Measurements from ENCODE around the gene BARX1. TPM values are rescaled to one million over a fixed set of nuclear protein-coding genes. Genes with fewer than 3 reads are reported as not detected.
"Not testable (repeated sequence)": the region's sequence is repeated elsewhere in the genome, so short reads cannot be mapped to it uniquely, and the experiment has no call there.

BARX1 gene
- total RNA-seq, 1 experiment from 2014 or later, result not detected

- Histone ChIP-seq H3K27me3 (no peaks in the 10 kb centered on the region), H3K9me3 (replicated peaks) (no peaks in the 10 kb centered on the region; the same call in 1 of the 2 replicates), H3K36me3 (no peaks in the 10 kb centered on the region), H3K27ac (no peak overlapping the region), H3K4me3 (no peak overlapping the region), H3K4me1 (no peaks in the 10 kb centered on the region)
- DNase-seq, result no peak
Measured at GRCh38 chr9:93976081-93976480, 20.9 kb upstream of the BARX1 start.

DNA sequence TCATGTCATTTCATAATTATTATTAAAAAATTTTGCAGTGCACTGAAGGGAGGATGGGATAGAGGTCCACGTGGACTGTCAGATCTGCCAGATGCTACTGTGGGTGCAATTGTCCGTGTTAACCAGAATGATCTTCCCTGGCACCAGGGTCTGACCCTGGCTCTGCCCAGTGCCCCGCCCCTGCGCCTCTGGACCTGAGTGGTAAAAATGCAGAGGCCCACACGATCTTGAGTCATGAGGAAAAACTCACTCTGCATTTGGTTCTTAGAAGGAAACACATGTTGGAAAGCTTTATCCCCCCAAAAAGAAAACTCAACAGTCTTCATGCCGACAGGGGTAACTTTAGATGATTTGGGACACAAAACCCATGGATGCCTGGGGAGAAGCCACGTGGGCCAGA lies 20.1 kb upstream of the BARX1 start:
- Histone ChIP-seq H3K9me3 (replicated peaks) (no peaks in the 10 kb centered on the region; the same call in 1 of the 2 replicates), H3K27ac (no peak overlapping the region), H3K4me3 (no peak overlapping the region), H3K36me3 (no peaks in the 10 kb centered on the region), H3K27me3 (no peaks in the 10 kb centered on the region), H3K4me1 (no peaks in the 10 kb centered on the region)
- DNase-seq, result no peak

GRCh38 chr9:93974151-93974550 lies 19.0 kb upstream of the BARX1 start:
- Histone ChIP-seq H3K4me3 (no peak overlapping the region), H3K36me3 (no peaks in the 10 kb centered on the region), H3K27ac (no peak overlapping the region), H3K27me3 (no peaks in the 10 kb centered on the region), H3K9me3 (replicated peaks) (no peaks in the 10 kb centered on the region; the same call in 1 of the 2 replicates), H3K4me1 (no peaks in the 10 kb centered on the region)
- DNase-seq, result no peak

DNA sequence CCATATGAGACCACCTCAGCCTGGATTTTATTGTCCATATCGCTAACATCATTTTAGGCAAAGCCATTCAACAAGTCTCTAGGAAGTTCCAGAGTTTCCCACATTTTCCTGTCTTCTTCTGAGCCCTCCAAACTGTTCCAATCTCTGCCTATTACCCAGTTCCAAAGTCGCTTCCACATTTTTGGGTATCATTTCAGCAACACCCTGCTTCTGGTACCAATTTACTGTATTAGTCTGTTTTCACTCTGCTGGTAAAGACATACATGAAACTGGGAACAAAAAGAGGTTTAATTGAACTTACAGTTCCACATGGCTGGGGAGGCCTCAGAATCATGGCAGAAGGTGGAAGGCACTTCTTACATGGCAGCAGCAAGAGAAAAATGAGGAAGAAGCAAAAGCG lies 17.5 kb upstream of the BARX1 start:
- not testable (repeated sequence) for DNase-seq

GRCh38 chr9:93969328-93969661 lies 14.1 kb upstream of the BARX1 start:
- H3K4me1 ChIP-seq, result peaks cover 5% of the 10 kb centered on the region; the same call in 1 of the 2 replicates

More for the DNA sequence above, 17.5 kb upstream of the BARX1 start:
- H3K27ac ChIP-seq; H3K4me1 ChIP-seq; H3K27me3 ChIP-seq; H3K4me3 ChIP-seq; H3K36me3 ChIP-seq; H3K9me3 ChIP-seq (replicated peaks): not testable (repeated sequence)

GRCh38 chr9:93968451-93969327 lies 13.5 kb upstream of the BARX1 start:
- no peaks in the 10 kb centered on the region for H3K27me3 ChIP-seq
- no peaks in the 10 kb centered on the region for H3K36me3 ChIP-seq
- no peak overlapping the region for H3K4me3 ChIP-seq
- H3K27ac ChIP-seq, result no peak overlapping the region
- peak; percentile 28 to 32 for DNase-seq
- peaks cover 5% of the 10 kb centered on the region; the same call in 1 of the 2 replicates for H3K4me1 ChIP-seq
- H3K9me3 ChIP-seq (replicated peaks), result no peaks in the 10 kb centered on the region; the same call in 1 of the 2 replicates

More at GRCh38 chr9:93969328-93969661, 14.1 kb upstream of the BARX1 start:
- no peaks in the 10 kb centered on the region for H3K27me3 ChIP-seq
- H3K36me3 ChIP-seq, result no peaks in the 10 kb centered on the region
- H3K4me3 ChIP-seq, result no peak overlapping the region
- no peak for DNase-seq
- H3K27ac ChIP-seq, result no peak overlapping the region
- H3K9me3 ChIP-seq (replicated peaks), result no peaks in the 10 kb centered on the region; the same call in 1 of the 2 replicates

- no peak overlapping the region for H3K27ac ChIP-seq
- no peak overlapping the region for H3K4me3 ChIP-seq
- no peaks in the 10 kb centered on the region for H3K36me3 ChIP-seq
- DNase-seq, result no peak
- no peaks in the 10 kb centered on the region for H3K27me3 ChIP-seq
- peaks cover 7% of the 10 kb centered on the region; the same call in 1 of the 2 replicates for H3K4me1 ChIP-seq
- no peaks in the 10 kb centered on the region for H3K9me3 ChIP-seq (replicated peaks)
Measured at GRCh38 chr9:93967020-93967803, 12.1 kb upstream of the BARX1 start.

GRCh38 chr9:93965830-93966577 lies 10.8 kb upstream of the BARX1 start:
- H3K27me3 ChIP-seq, result no peaks in the 10 kb centered on the region
- no peak overlapping the region for H3K27ac ChIP-seq
- peaks cover 7% of the 10 kb centered on the region; the same call in 1 of the 2 replicates for H3K4me1 ChIP-seq
- H3K9me3 ChIP-seq (replicated peaks), result no peaks in the 10 kb centered on the region
- no peak overlapping the region for H3K4me3 ChIP-seq
- no peak for DNase-seq
- no peaks in the 10 kb centered on the region for H3K36me3 ChIP-seq

DNA sequence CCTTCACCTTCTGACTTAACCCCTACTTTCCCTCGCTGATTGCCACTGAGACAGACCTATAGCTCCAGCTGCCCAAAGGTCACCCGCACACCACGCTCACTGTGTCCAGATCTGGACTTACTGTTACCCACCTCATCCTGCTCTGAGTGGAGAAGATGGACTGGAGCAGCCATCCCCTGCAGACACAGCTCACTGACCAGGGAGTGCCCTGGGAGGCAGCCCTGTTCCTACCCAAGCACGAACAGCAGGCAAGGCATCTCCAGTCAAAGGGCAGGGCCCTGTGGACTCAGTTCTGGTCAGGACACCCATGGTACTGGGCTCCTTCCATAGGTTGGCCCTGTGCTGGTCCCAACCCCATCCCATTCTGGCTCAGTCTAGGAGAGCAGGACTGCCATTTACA lies 9.5 kb upstream of the BARX1 start:
- no peaks in the 10 kb centered on the region for H3K27me3 ChIP-seq
- H3K9me3 ChIP-seq (replicated peaks), result no peaks in the 10 kb centered on the region
- no peak overlapping the region for H3K4me3 ChIP-seq
- H3K4me1 ChIP-seq, result peaks cover 7% of the 10 kb centered on the region; the same call in 1 of the 2 replicates
- no peaks in the 10 kb centered on the region for H3K36me3 ChIP-seq
- DNase-seq, result no peak
- no peak overlapping the region for H3K27ac ChIP-seq

DNA sequence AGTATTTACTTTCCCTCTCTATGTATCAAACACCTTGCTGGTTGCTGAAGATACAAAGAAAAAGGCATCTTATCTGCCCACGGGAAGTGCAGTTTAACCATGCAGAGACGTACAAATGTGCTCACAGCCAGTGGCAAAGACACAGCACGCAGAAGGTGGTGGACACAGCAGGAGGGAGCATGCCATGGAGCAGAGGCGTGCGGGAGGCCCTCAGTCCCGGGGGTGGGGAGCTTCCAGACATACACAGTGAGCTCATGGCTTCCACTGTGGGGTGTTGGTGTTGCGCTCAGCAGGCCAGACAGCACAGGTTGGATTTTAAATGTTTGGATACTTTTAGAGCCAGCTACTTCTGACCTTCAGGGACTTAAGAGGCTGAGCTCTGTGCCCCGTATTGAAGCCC lies 8.8 kb upstream of the BARX1 start:
- H3K27ac ChIP-seq, result no peak overlapping the region
- no peaks in the 10 kb centered on the region for H3K9me3 ChIP-seq (replicated peaks)
- H3K27me3 ChIP-seq, result no peaks in the 10 kb centered on the region
- no peak overlapping the region for H3K4me3 ChIP-seq
- no peaks in the 10 kb centered on the region for H3K36me3 ChIP-seq
- no peak for DNase-seq
- H3K4me1 ChIP-seq, result peaks cover 7% of the 10 kb centered on the region; the same call in 1 of the 2 replicates

DNA sequence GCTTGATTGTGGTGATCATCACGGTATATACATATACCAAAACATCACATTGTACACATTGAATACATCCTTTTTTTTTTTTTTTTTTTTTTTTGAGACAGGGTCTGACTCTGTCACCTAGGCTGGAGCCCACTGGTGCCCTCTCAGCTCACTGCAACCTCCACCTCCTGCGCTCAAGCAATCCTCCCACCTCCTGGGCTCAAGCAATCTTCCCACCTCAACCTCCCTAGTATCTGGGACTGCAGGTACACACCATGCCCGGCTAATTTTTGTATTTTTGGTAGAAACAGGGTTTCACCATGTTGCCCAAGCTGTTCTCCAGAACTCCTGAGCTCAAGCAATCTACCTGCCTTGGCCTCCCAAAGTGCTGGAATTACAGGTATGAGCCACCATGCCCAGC lies 8.3 kb upstream of the BARX1 start:
- not testable (repeated sequence) for H3K27ac ChIP-seq; H3K27me3 ChIP-seq; DNase-seq; H3K36me3 ChIP-seq; H3K4me1 ChIP-seq; H3K9me3 ChIP-seq (replicated peaks); H3K4me3 ChIP-seq

GRCh38 chr9:93962561-93963440 lies 7.6 kb upstream of the BARX1 start:
- Histone ChIP-seq H3K27ac (no peak overlapping the region), H3K27me3 (no peaks in the 10 kb centered on the region), H3K36me3 (no peaks in the 10 kb centered on the region), H3K9me3 (replicated peaks) (no peaks in the 10 kb centered on the region), H3K4me3 (no peak overlapping the region), H3K4me1 (0 out of 2 replicates have a peak, but pooled peaks cover 2% of the 10 kb centered on the region)
- peak; percentile 75 to 94 for DNase-seq

GRCh38 chr9:93962017-93962416 lies 6.9 kb upstream of the BARX1 start:
- DNase-seq, result no peak
- H3K36me3 ChIP-seq, result no peaks in the 10 kb centered on the region
- H3K27me3 ChIP-seq, result no peaks in the 10 kb centered on the region

More at GRCh38 chr9:93962017-93962416, 6.9 kb upstream of the BARX1 start:
- H3K4me3 ChIP-seq, result no peak overlapping the region
- H3K27ac ChIP-seq, result no peak overlapping the region
- H3K9me3 ChIP-seq (replicated peaks), result no peaks in the 10 kb centered on the region
- H3K4me1 ChIP-seq, result 0 out of 2 replicates have a peak, but pooled peaks cover 2% of the 10 kb centered on the region

Data from SJCRH30 (cell line).